Liver (tissue), 3 donors: ENCODE results near the gene DCDC2C.

Experiments
- CTCF ChIP-seq: fragments of 150-350 bp; IDR thresholded peaks from 2 replicates; pipeline ENCODE4 v1.5.1; 2017; ENCODE audit warnings: improper control_type of control experiment, low read depth, low read length; ENCODE audit not compliant: missing input control
- EGR1 ChIP-seq, 2 donors: IDR thresholded peaks; 2 replicates each; pipeline ENCODE4 v1.6.1; 2016 to 2018; ENCODE audit warnings: antibody characterized with exemption in 2 of 2, low read depth in 2 of 2
- FOXA2 ChIP-seq: IDR thresholded peaks from 2 replicates; pipeline ENCODE4 v1.6.1; 2016; ENCODE audit warnings: antibody characterized with exemption
- JUND ChIP-seq, 2 donors: IDR thresholded peaks; 2 replicates each; pipeline ENCODE4 v1.6.1; 2016; ENCODE audit warnings: antibody characterized with exemption in 2 of 2
- NR2F2 ChIP-seq: IDR thresholded peaks from 2 replicates; pipeline ENCODE4 v1.6.1; 2016; ENCODE audit warnings: antibody characterized with exemption
- RAD21 ChIP-seq, 2 donors: IDR thresholded peaks; 2 replicates each; pipeline ENCODE4 v1.6.1; 2016; ENCODE audit warnings: antibody characterized with exemption in 2 of 2, mild to moderate bottlenecking in 2 of 2
- RXRA ChIP-seq, 2 donors: IDR thresholded peaks; 2 replicates each; pipeline ENCODE4 v1.6.1; 2017 to 2018; ENCODE audit warnings: antibody characterized with exemption in 2 of 2, mild to moderate bottlenecking in 1 of 2
- TAF1 ChIP-seq: conservative IDR thresholded peaks from 2 replicates; pipeline ENCODE4 v1.6.1; 2016; ENCODE audit warnings: antibody characterized with exemption, mild to moderate bottlenecking
- YY1 ChIP-seq: IDR thresholded peaks from 2 replicates; pipeline ENCODE4 v1.6.1; 2016; ENCODE audit warnings: antibody characterized with exemption, mild to moderate bottlenecking
- TF ChIP-seq, protein P1 (sequence below): IDR thresholded peaks from 2 replicates; pipeline ENCODE4 v1.6.1; 2016; ENCODE audit warnings: antibody characterized with exemption
- TF ChIP-seq, protein P2 (sequence below): IDR thresholded peaks from 2 replicates; pipeline ENCODE4 v1.6.1; 2016; ENCODE audit warnings: antibody characterized with exemption, mild to moderate bottlenecking
- TF ChIP-seq, protein P3 (sequence below): IDR thresholded peaks from 2 replicates; pipeline ENCODE4 v1.6.1; 2016; ENCODE audit warnings: antibody characterized with exemption
- donor health status: healthy.
- donor health status: healthy.

DNA sequence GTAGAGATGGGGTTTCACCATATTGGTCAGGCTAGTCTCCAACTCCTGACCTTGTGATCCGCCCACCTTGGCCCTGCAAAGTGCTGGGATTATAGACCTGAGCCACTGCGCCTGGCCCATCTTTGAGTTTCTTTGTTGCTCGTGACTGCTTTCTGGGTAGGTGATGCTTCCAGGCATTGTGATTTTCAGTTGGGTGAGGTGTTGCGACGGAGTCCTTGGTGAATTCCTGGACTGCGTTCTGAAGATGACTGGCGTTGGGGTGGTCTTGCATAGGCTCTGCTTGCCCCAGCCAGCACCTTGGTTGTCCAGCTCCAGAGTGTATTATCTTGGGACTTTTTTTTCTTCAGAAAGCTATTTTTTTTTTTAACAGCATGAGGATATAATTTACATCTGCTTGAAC is 103.4 kb downstream of the DCDC2C start:
- TF ChIP-seq, protein P1, sequence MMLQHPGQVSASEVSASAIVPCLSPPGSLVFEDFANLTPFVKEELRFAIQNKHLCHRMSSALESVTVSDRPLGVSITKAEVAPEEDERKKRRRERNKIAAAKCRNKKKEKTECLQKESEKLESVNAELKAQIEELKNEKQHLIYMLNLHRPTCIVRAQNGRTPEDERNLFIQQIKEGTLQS = no peak
- TF ChIP-seq CTCF (no peak), RXRA (IDR thresholded peaks at IDR 0.05) (no peak), TAF1 (no peak), EGR1 (IDR thresholded peaks at IDR 0.05; ENCODE audit: low read depth in 2 of 2) (no peak), RAD21 (IDR thresholded peaks at IDR 0.05) (no peak), YY1 (no peak), JUND (IDR thresholded peaks at IDR 0.05) (no peak), NR2F2 (no peak), FOXA2 (no peak)
- TF ChIP-seq, protein P2, sequence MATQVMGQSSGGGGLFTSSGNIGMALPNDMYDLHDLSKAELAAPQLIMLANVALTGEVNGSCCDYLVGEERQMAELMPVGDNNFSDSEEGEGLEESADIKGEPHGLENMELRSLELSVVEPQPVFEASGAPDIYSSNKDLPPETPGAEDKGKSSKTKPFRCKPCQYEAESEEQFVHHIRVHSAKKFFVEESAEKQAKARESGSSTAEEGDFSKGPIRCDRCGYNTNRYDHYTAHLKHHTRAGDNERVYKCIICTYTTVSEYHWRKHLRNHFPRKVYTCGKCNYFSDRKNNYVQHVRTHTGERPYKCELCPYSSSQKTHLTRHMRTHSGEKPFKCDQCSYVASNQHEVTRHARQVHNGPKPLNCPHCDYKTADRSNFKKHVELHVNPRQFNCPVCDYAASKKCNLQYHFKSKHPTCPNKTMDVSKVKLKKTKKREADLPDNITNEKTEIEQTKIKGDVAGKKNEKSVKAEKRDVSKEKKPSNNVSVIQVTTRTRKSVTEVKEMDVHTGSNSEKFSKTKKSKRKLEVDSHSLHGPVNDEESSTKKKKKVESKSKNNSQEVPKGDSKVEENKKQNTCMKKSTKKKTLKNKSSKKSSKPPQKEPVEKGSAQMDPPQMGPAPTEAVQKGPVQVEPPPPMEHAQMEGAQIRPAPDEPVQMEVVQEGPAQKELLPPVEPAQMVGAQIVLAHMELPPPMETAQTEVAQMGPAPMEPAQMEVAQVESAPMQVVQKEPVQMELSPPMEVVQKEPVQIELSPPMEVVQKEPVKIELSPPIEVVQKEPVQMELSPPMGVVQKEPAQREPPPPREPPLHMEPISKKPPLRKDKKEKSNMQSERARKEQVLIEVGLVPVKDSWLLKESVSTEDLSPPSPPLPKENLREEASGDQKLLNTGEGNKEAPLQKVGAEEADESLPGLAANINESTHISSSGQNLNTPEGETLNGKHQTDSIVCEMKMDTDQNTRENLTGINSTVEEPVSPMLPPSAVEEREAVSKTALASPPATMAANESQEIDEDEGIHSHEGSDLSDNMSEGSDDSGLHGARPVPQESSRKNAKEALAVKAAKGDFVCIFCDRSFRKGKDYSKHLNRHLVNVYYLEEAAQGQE = no peak
- TF ChIP-seq, protein P3, sequence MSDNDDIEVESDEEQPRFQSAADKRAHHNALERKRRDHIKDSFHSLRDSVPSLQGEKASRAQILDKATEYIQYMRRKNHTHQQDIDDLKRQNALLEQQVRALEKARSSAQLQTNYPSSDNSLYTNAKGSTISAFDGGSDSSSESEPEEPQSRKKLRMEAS = no peak
